Mesothelial cell of epicardium (in vitro differentiated cells): Measurements from ENCODE around the gene TMEM235. TPM values are rescaled to one million over a fixed set of nuclear protein-coding genes. Genes with fewer than 3 reads are reported as not detected.
"Not testable (repeated sequence)": the region's sequence is repeated elsewhere in the genome, so short reads cannot be mapped to it uniquely, and the experiment has no call there.

Experiments used
- DNase-seq, 2 experiments: peaks; one replicate each; pipeline ENCODE4 v3.0.0; 2021; ENCODE audit warnings: low spot score in 2 of 2; ENCODE audit not compliant: unreplicated experiment in 2 of 2
- H3K27ac Mint-ChIP-seq: 2 replicates; pipeline ENCODE4 v1.8.0; 2021; ENCODE audit warnings: mixed read lengths
- H3K27me3 Mint-ChIP-seq: 2 replicates; pipeline ENCODE4 v1.8.0; 2021; ENCODE audit warnings: low read depth, mixed read lengths
- H3K36me3 Mint-ChIP-seq: 2 replicates; pipeline ENCODE4 v1.8.0; 2021; ENCODE audit warnings: mixed read lengths
- H3K4me1 Mint-ChIP-seq: 2 replicates; pipeline ENCODE4 v1.8.0; 2021; ENCODE audit warnings: mixed read lengths
- H3K4me3 Mint-ChIP-seq: 2 replicates; pipeline ENCODE4 v1.8.0; 2021; ENCODE audit warnings: mild to moderate bottlenecking, moderate library complexity, mixed read lengths
- H3K9me3 Mint-ChIP-seq: 2 replicates; pipeline ENCODE4 v1.8.0; 2021; ENCODE audit warnings: mixed read lengths
- CTCF ChIP-seq: fragments of 200-600 bp; sonication (generic); IDR thresholded peaks from one replicate; pipeline ENCODE4 v1.5.0; 2021; ENCODE audit warnings: antibody characterized with exemption; ENCODE audit not compliant: unreplicated experiment
- total RNA-seq: library from RNA; stranded (reverse); gene quantifications from 3 replicates; pipeline ENCODE4 v1.2.1, GENCODE V29; 2021

Gene TMEM235
- total RNA-seq, 1 donor from 2014 or later, result 1.5 TPM

- Mint-ChIP-seq H3K27me3 (peaks cover 44% of the 10 kb centered on the region), H3K4me3 (peak overlapping the region; percentile 53), H3K9me3 (no peaks in the 10 kb centered on the region), H3K36me3 (no peaks in the 10 kb centered on the region), H3K4me1 (peaks cover 5% of the 10 kb centered on the region), H3K27ac (no peak overlapping the region)
- DNase-seq, result no peak
- no peak for TF ChIP-seq CTCF
Observed at GRCh38 chr17:78231991-78232858, 794 bp downstream of the TMEM235 start.

GRCh38 chr17:78232859-78233173, 1.4 kb downstream of the TMEM235 start:
- Mint-ChIP-seq H3K4me3 (peak overlapping the region; percentile 34), H3K36me3 (no peaks in the 10 kb centered on the region), H3K27ac (no peak overlapping the region), H3K4me1 (peaks cover 10% of the 10 kb centered on the region), H3K27me3 (peaks cover 44% of the 10 kb centered on the region), H3K9me3 (no peaks in the 10 kb centered on the region)
- TF ChIP-seq CTCF, result no peak
- DNase-seq, result no peak

GRCh38 chr17:78233678-78234077, 2.2 kb downstream of the TMEM235 start:
- H3K27ac Mint-ChIP-seq, result no peak overlapping the region
- peaks cover 44% of the 10 kb centered on the region for H3K27me3 Mint-ChIP-seq
- peaks cover 17% of the 10 kb centered on the region for H3K4me1 Mint-ChIP-seq
- no peaks in the 10 kb centered on the region for H3K36me3 Mint-ChIP-seq
- no peak overlapping the region for H3K4me3 Mint-ChIP-seq
- TF ChIP-seq CTCF, result no peak
- DNase-seq, result no peak
- no peaks in the 10 kb centered on the region for H3K9me3 Mint-ChIP-seq

GRCh38 chr17:78234261-78234865, 2.9 kb downstream of the TMEM235 start:
- no peak for TF ChIP-seq CTCF
- peaks cover 17% of the 10 kb centered on the region for H3K4me1 Mint-ChIP-seq
- DNase-seq, result no peak

GRCh38 chr17:78235022-78235421, 3.6 kb downstream of the TMEM235 start:
- DNase-seq, H3K36me3 Mint-ChIP-seq, H3K4me3 Mint-ChIP-seq, H3K9me3 Mint-ChIP-seq, H3K27ac Mint-ChIP-seq: not testable (repeated sequence)
- Mint-ChIP-seq H3K4me1 (peaks cover 17% of the 10 kb centered on the region), H3K27me3 (peaks cover 35% of the 10 kb centered on the region)

More at GRCh38 chr17:78234261-78234865, 2.9 kb downstream of the TMEM235 start:
- Mint-ChIP-seq H3K4me3 (no peak overlapping the region), H3K36me3 (no peaks in the 10 kb centered on the region), H3K9me3 (no peaks in the 10 kb centered on the region), H3K27ac (no peak overlapping the region), H3K27me3 (peaks cover 40% of the 10 kb centered on the region)

- Mint-ChIP-seq H3K27me3 (peaks cover 26% of the 10 kb centered on the region), H3K27ac (no peak overlapping the region), H3K36me3 (no peaks in the 10 kb centered on the region), H3K9me3 (no peaks in the 10 kb centered on the region), H3K4me3 (no peak overlapping the region), H3K4me1 (peaks cover 14% of the 10 kb centered on the region)
- DNase-seq, result no peak
- TF ChIP-seq CTCF, result no peak
Observed at GRCh38 chr17:78235885-78236284, 4.5 kb downstream of the TMEM235 start.
